Fibroblast of peridontal ligament (primary cell): ENCODE measurements around the gene ALOX12.
"Not testable (repeated sequence)": the region's sequence is repeated elsewhere in the genome, so short reads cannot be mapped to it uniquely, and the experiment has no call there.

ENCODE experiments used
- DNase-seq: peaks from one replicate; pipeline ENCODE4 v3.0.0-alpha.2; 2010; ENCODE audit errors: extremely low read depth

ALOX12 gene

GRCh38 chr17:6995500-6996255, at the start of gene ALOX12:
TSS of gene ALOX12 (plus strand) at chr17:6996049. CDS start at chr17:6996118, 69 bp downstream.
- DNase-seq: no peak

GRCh38 chr17:6947745-6948144, 48.1 kb upstream of the ALOX12 start:
- DNase-seq: no peak

- DNase-seq: no peak
These were observed 47.3 kb upstream of the ALOX12 start for GRCh38 chr17:6948562-6948961.

- no peak for DNase-seq
These were observed 46.9 kb upstream of the ALOX12 start for GRCh38 chr17:6948976-6949375.

GRCh38 chr17:6950938-6951337, 44.9 kb upstream of the ALOX12 start:
- not testable (repeated sequence) for DNase-seq

GRCh38 chr17:6953689-6954088, 42.2 kb upstream of the ALOX12 start:
- no peak for DNase-seq

- no peak for DNase-seq
These were observed 36.1 kb upstream of the ALOX12 start for GRCh38 chr17:6959700-6960099.

GRCh38 chr17:6969323-6969726, 26.5 kb upstream of the ALOX12 start:
- DNase-seq: no peak

GRCh38 chr17:6970992-6971391, 24.9 kb upstream of the ALOX12 start:
- no peak for DNase-seq

GRCh38 chr17:6979440-6979839, 16.4 kb upstream of the ALOX12 start:
- not testable (repeated sequence) for DNase-seq

- DNase-seq: no peak
These were observed 14.4 kb upstream of the ALOX12 start for GRCh38 chr17:6981426-6981825.

GRCh38 chr17:6985266-6985665, 10.6 kb upstream of the ALOX12 start:
- DNase-seq: peak; percentile 25

- DNase-seq: no peak
These were observed 9.2 kb upstream of the ALOX12 start for GRCh38 chr17:6986676-6987075.

GRCh38 chr17:6989779-6990178, 6.1 kb upstream of the ALOX12 start:
- no peak for DNase-seq

- DNase-seq: not testable (repeated sequence)
These were observed 2.2 kb upstream of the ALOX12 start for GRCh38 chr17:6993613-6994056.

- DNase-seq: no peak
These were observed 1.7 kb upstream of the ALOX12 start for GRCh38 chr17:6994118-6994598.

- peak; percentile 18 for DNase-seq
These were observed 1.1 kb upstream of the ALOX12 start for GRCh38 chr17:6994666-6995256.

GRCh38 chr17:6996256-6997011, 585 bp downstream of the ALOX12 start:
- DNase-seq: no peak

- no peak for DNase-seq
These were observed 1.3 kb downstream of the ALOX12 start for GRCh38 chr17:6997171-6997570.

GRCh38 chr17:6998855-6999508, 3.1 kb downstream of the ALOX12 start:
- no peak for DNase-seq

- DNase-seq: peak; percentile 20
These were observed 5.6 kb downstream of the ALOX12 start for GRCh38 chr17:7001318-7001961.
